HCT116 (cell line): ENCODE measurements around the gene ZNF423.

Experiments
- ELF1 ChIP-seq: IDR thresholded peaks from 2 replicates; pipeline ENCODE4 v1.6.1; 2012; ENCODE audit warnings: low read depth, borderline replicate concordance
- EZH2 ChIP-seq: fragments of 200-600 bp; sonication (generic); IDR thresholded peaks from 2 replicates; pipeline ENCODE4 v1.6.1; 2017; ENCODE audit warnings: antibody characterized with exemption, mixed run types
- EZH2phosphoT487 ChIP-seq: fragments of 200-600 bp; IDR thresholded peaks from 2 replicates; pipeline ENCODE4 v1.6.1; 2018; ENCODE audit warnings: antibody characterized with exemption, borderline replicate concordance
- POLR2AphosphoS5 ChIP-seq: IDR thresholded peaks from 2 replicates; pipeline ENCODE4 v1.6.1; 2011; ENCODE audit warnings: mild to moderate bottlenecking, low read depth, low read length, moderate library complexity
- RAD21 ChIP-seq: IDR thresholded peaks from 2 replicates; pipeline ENCODE4 v1.6.1; 2012; ENCODE audit warnings: low read depth, mild to moderate bottlenecking
- SP1 ChIP-seq: IDR thresholded peaks from 2 replicates; pipeline ENCODE4 v1.6.1; 2012; ENCODE audit warnings: low read depth
- TCF7L2 ChIP-seq: IDR thresholded peaks from 2 replicates; pipeline ENCODE4 v1.7.0; 2011; ENCODE audit warnings: borderline replicate concordance, inconsistent platforms; ENCODE audit not compliant: insufficient read depth, insufficient read length; ENCODE audit errors: extremely low read depth
- TF ChIP-seq, protein P1 (sequence below): IDR thresholded peaks from 2 replicates; pipeline ENCODE4 v1.6.1; 2012

DNA sequence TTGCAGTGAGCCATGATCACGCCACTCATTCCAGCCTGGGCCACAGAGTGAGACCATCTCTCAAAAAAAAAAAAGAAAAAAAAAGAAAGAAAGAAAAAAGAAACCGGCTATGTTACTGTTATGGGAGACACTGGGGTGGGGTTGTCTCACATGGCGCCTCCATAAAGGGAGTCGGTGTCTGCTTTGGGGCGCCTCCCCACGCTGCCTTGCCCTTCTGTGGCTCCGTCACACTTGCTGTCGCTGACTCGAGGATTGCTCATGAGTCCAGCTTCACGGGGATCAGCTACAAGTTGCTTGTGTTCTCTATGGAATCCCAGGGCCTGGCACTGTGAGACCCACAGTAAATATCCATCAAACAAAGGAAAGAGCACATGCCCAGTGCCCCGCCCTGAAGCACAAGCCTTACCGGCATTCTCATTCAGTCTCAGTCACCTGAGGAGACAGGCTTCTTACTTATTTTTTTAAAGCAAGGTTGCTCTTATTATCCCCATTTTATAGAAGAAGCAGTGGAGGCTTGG, 40.6 kb upstream of the ZNF423 start:
- TF ChIP-seq ELF1 (no peak), EZH2 (no peak), POLR2AphosphoS5 (no peak), RAD21 (no peak), SP1 (no peak), EZH2phosphoT487 (no peak), TCF7L2 (no peak)
- TF ChIP-seq, protein P1, sequence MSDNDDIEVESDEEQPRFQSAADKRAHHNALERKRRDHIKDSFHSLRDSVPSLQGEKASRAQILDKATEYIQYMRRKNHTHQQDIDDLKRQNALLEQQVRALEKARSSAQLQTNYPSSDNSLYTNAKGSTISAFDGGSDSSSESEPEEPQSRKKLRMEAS: no peak
